Neuron (in vitro differentiated cells): ENCODE data around the gene TCHP.

Experiments
- H2AFZ ChIP-seq: one replicate; pipeline ENCODE4 v1.6.1; 2013; ENCODE audit warnings: low read depth, mild to moderate bottlenecking, inconsistent platforms, low read length, moderate library complexity
- H3K27me3 ChIP-seq: one replicate; pipeline ENCODE4 v1.6.1; 2013; ENCODE audit warnings: low read length; ENCODE audit not compliant: insufficient read depth
- H3K36me3 ChIP-seq: one replicate; pipeline ENCODE4 v1.6.1; 2013; ENCODE audit warnings: low read length; ENCODE audit not compliant: insufficient read depth
- H3K4me1 ChIP-seq: one replicate; pipeline ENCODE4 v1.6.1; 2013; ENCODE audit warnings: low read length; ENCODE audit not compliant: insufficient read depth
- H3K4me3 ChIP-seq: 2 replicates; pipeline ENCODE4 v1.5.1; 2013; ENCODE audit warnings: mild to moderate bottlenecking, low read length, moderate library complexity
- H3K9me3 ChIP-seq: one replicate; pipeline ENCODE4 v1.6.1; 2013; ENCODE audit warnings: low read length

TCHP gene

GRCh38 chr12:109871668-109872314, 28.3 kb upstream of the TCHP start:
- H3K36me3 ChIP-seq: no peaks in the 10 kb centered on the region

GRCh38 chr12:109873653-109874052, 26.4 kb upstream of the TCHP start:
- Histone ChIP-seq H3K4me3 (no peak overlapping the region), H3K9me3 (no peaks in the 10 kb centered on the region), H3K4me1 (no peaks in the 10 kb centered on the region), H3K36me3 (no peaks in the 10 kb centered on the region), H3K27me3 (no peaks in the 10 kb centered on the region), H2AFZ (no peak overlapping the region)

More at GRCh38 chr12:109871668-109872314, 28.3 kb upstream of the TCHP start:
- no peaks in the 10 kb centered on the region for H3K9me3 ChIP-seq
- H3K4me3 ChIP-seq: no peak overlapping the region
- no peaks in the 10 kb centered on the region for H3K27me3 ChIP-seq
- no peak overlapping the region for H2AFZ ChIP-seq
- no peaks in the 10 kb centered on the region for H3K4me1 ChIP-seq

GRCh38 chr12:109875572-109876131, 24.4 kb upstream of the TCHP start:
- H3K4me3 ChIP-seq: no peak overlapping the region
- peaks cover 9% of the 10 kb centered on the region for H3K4me1 ChIP-seq
- H3K36me3 ChIP-seq: no peaks in the 10 kb centered on the region
- no peaks in the 10 kb centered on the region for H3K9me3 ChIP-seq
- no peaks in the 10 kb centered on the region for H3K27me3 ChIP-seq
- H2AFZ ChIP-seq: no peak overlapping the region

- H3K9me3 ChIP-seq: no peaks in the 10 kb centered on the region
- H3K4me1 ChIP-seq: peaks cover 14% of the 10 kb centered on the region
- H2AFZ ChIP-seq: no peak overlapping the region
- no peaks in the 10 kb centered on the region for H3K36me3 ChIP-seq
- no peak overlapping the region for H3K4me3 ChIP-seq
- H3K27me3 ChIP-seq: no peaks in the 10 kb centered on the region
Observed at GRCh38 chr12:109876406-109876805, 23.7 kb upstream of the TCHP start.

- H3K36me3 ChIP-seq: no peaks in the 10 kb centered on the region
- H3K27me3 ChIP-seq: no peaks in the 10 kb centered on the region
- H3K9me3 ChIP-seq: no peaks in the 10 kb centered on the region
- peaks cover 14% of the 10 kb centered on the region for H3K4me1 ChIP-seq
- H3K4me3 ChIP-seq: no peak overlapping the region
- H2AFZ ChIP-seq: no peak overlapping the region
Observed at GRCh38 chr12:109877504-109878246, 22.4 kb upstream of the TCHP start.

GRCh38 chr12:109878247-109878625, 21.8 kb upstream of the TCHP start:
- H3K27me3 ChIP-seq: no peaks in the 10 kb centered on the region
- H2AFZ ChIP-seq: no peak overlapping the region
- no peaks in the 10 kb centered on the region for H3K9me3 ChIP-seq
- no peak overlapping the region for H3K4me3 ChIP-seq
- no peaks in the 10 kb centered on the region for H3K36me3 ChIP-seq
- peaks cover 14% of the 10 kb centered on the region for H3K4me1 ChIP-seq

- Histone ChIP-seq H3K4me3 (peak overlapping the region; percentile 80), H3K27me3 (no peaks in the 10 kb centered on the region), H3K9me3 (no peaks in the 10 kb centered on the region), H2AFZ (no peak overlapping the region), H3K36me3 (no peaks in the 10 kb centered on the region), H3K4me1 (peaks cover 14% of the 10 kb centered on the region)
Observed at GRCh38 chr12:109878749-109879148, 21.3 kb upstream of the TCHP start.

- no peaks in the 10 kb centered on the region for H3K9me3 ChIP-seq
- H3K36me3 ChIP-seq: no peaks in the 10 kb centered on the region
- peak overlapping the region; percentile 80 for H3K4me3 ChIP-seq
- peak overlapping the region; percentile 1 for H2AFZ ChIP-seq
- no peaks in the 10 kb centered on the region for H3K27me3 ChIP-seq
- H3K4me1 ChIP-seq: peaks cover 14% of the 10 kb centered on the region
Observed at GRCh38 chr12:109879351-109880042, 20.6 kb upstream of the TCHP start.

GRCh38 chr12:109880043-109880931, 19.8 kb upstream of the TCHP start, which contains the start of gene GLTP:
TSS of gene GLTP (minus strand) at chr12:109880541. CDS start at chr12:109880374, 167 bp downstream.
- peak within 1 kb of the TSS; percentile 60 for H2AFZ ChIP-seq
- no peaks in the 10 kb centered on the region for H3K9me3 ChIP-seq
- H3K4me1 ChIP-seq: peaks cover 14% of the 10 kb centered on the region
- peak within 1 kb of the TSS; percentile 80 for H3K4me3 ChIP-seq
- no peaks in the 10 kb centered on the region for H3K27me3 ChIP-seq
- no peaks in the 10 kb centered on the region for H3K36me3 ChIP-seq

GRCh38 chr12:109880938-109881337, 19.1 kb upstream of the TCHP start:
- Histone ChIP-seq H3K36me3 (no peaks in the 10 kb centered on the region), H3K27me3 (no peaks in the 10 kb centered on the region), H3K4me3 (peak overlapping the region; percentile 80), H2AFZ (peak overlapping the region; percentile 60), H3K9me3 (no peaks in the 10 kb centered on the region), H3K4me1 (peaks cover 14% of the 10 kb centered on the region)

GRCh38 chr12:109881752-109882151, 18.3 kb upstream of the TCHP start:
- H2AFZ ChIP-seq: no peak overlapping the region
- H3K27me3 ChIP-seq: no peaks in the 10 kb centered on the region
- H3K4me3 ChIP-seq: no peak overlapping the region
- no peaks in the 10 kb centered on the region for H3K36me3 ChIP-seq
- peaks cover 14% of the 10 kb centered on the region for H3K4me1 ChIP-seq
- H3K9me3 ChIP-seq: no peaks in the 10 kb centered on the region

GRCh38 chr12:109883461-109883860, 16.6 kb upstream of the TCHP start:
- Histone ChIP-seq H3K27me3 (no peaks in the 10 kb centered on the region), H3K36me3 (no peaks in the 10 kb centered on the region), H2AFZ (no peak overlapping the region), H3K4me3 (no peak overlapping the region), H3K4me1 (peaks cover 14% of the 10 kb centered on the region), H3K9me3 (no peaks in the 10 kb centered on the region)
